OCI-LY7 (cell line): ENCODE data around the gene UVRAG. TPM values are rescaled to one million over a fixed set of nuclear protein-coding genes. Genes with fewer than 3 reads are reported as not detected.

Experiments
- BruUV-seq: library from RNA; stranded (reverse); fragments of 400-500 nt; replicated peaks from 2 replicates; lab custom pipeline; 2021; lab: Mats Ljungman, UMichigan
- CTCF ChIA-PET: fragments of 300-600 bp; sonication (Branson Sonifier 250); formaldehyde crosslinking; loops from one replicate; lab custom pipeline; 2022; ENCODE audit warnings: antibody characterized with exemption; ENCODE audit not compliant: unreplicated experiment; lab: Charles Lee
- POLR2A ChIA-PET: fragments of 300-600 bp; sonication (Branson Sonifier 250); formaldehyde crosslinking; loops from one replicate; lab custom pipeline; 2022; ENCODE audit warnings: antibody characterized with exemption; lab: Charles Lee
- DNase-seq: peaks from one replicate; pipeline ENCODE4 v3.0.0-alpha.2; 2015; ENCODE audit warnings: low spot score
- H2AFZ ChIP-seq: fragments of 200-600 bp; sonication (generic), shearing (Covaris generic); 2 replicates; pipeline ENCODE4 v1.6.1; 2014; ENCODE audit warnings: mild to moderate bottlenecking, antibody characterized with exemption, low read length, moderate library complexity
- H3K27ac ChIP-seq: fragments of 200-600 bp; sonication (generic); 2 replicates; pipeline ENCODE4 v1.5.1; 2014; ENCODE audit warnings: mixed run types, low read depth, mild to moderate bottlenecking, moderate library complexity, low read length, inconsistent platforms; ENCODE audit not compliant: poor library complexity, severe bottlenecking
- H3K36me3 ChIP-seq: fragments of 200-600 bp; sonication (generic); 2 replicates; pipeline ENCODE4 v1.6.1; 2014; ENCODE audit warnings: mild to moderate bottlenecking, antibody characterized with exemption, low read length, moderate library complexity, mixed read lengths; ENCODE audit not compliant: insufficient read depth
- H3K4me1 ChIP-seq: fragments of 200-600 bp; sonication (generic); 2 replicates; pipeline ENCODE4 v1.5.1; 2014; ENCODE audit warnings: mild to moderate bottlenecking, low read length; ENCODE audit not compliant: insufficient read depth, poor library complexity, severe bottlenecking
- H3K4me2 ChIP-seq: fragments of 200-600 bp; sonication (generic); 2 replicates; pipeline ENCODE4 v1.6.1; 2014; ENCODE audit warnings: mild to moderate bottlenecking, low read length
- H3K4me3 ChIP-seq: fragments of 200-600 bp; sonication (generic); 2 replicates; pipeline ENCODE4 v1.5.1; 2014; ENCODE audit warnings: mild to moderate bottlenecking, low read depth, low read length; ENCODE audit not compliant: poor library complexity, severe bottlenecking
- H3K79me2 ChIP-seq: fragments of 200-600 bp; sonication (generic); 2 replicates; pipeline ENCODE4 v1.6.1; 2016; ENCODE audit warnings: low read depth, mild to moderate bottlenecking, low read length, moderate library complexity, mixed read lengths; ENCODE audit not compliant: insufficient read depth
- H3K9me2 ChIP-seq: fragments of 200-600 bp; sonication (generic); 2 replicates; pipeline ENCODE4 v1.6.1; 2016; ENCODE audit warnings: mild to moderate bottlenecking, low read length, mixed read lengths; ENCODE audit not compliant: insufficient read depth
- H3K9me3 ChIP-seq: fragments of 200-600 bp; sonication (generic); 2 replicates; pipeline ENCODE4 v1.6.1; 2014; ENCODE audit warnings: mild to moderate bottlenecking, mixed run types, low read length, mixed read lengths
- H4K20me1 ChIP-seq: fragments of 200-600 bp; sonication (generic); 2 replicates; pipeline ENCODE4 v1.6.1; 2014; ENCODE audit warnings: mild to moderate bottlenecking, antibody characterized with exemption, low read length, moderate library complexity, mixed read lengths; ENCODE audit not compliant: insufficient read depth
- EZH2phosphoT487 ChIP-seq: fragments of 200-600 bp; sonication (generic); IDR thresholded peaks from 2 replicates; pipeline ENCODE4 v1.6.1; 2018; ENCODE audit warnings: low read depth, borderline replicate concordance, mild to moderate bottlenecking, mixed run types, antibody characterized with exemption, low read length, moderate library complexity, mixed read lengths
- intact Hi-C: fragments of 100-400 bp; cut with micrococcal nuclease; formaldehyde crosslinking; loops from one replicate; pipeline ENCODE4 v1.10.0; 2022; ENCODE audit not compliant: unreplicated experiment
- total RNA-seq, 2 experiments: library from RNA; depleted of rRNA in 1 of 2; stranded (reverse); fragments of >200 nt in 1 of 2; shearing (Covaris generic) in 1 of 2; gene quantifications; 2 replicates each; pipeline ENCODE4 v1.2.3, GENCODE V29; 2014 to 2022
- TF ChIP-seq, protein P1 (sequence below): fragments of 200-600 bp; sonication (generic); conservative IDR thresholded peaks from 2 replicates; pipeline ENCODE4 v1.5.1; 2014; ENCODE audit warnings: mild to moderate bottlenecking, antibody characterized with exemption, low read length, moderate library complexity, mixed read lengths

Gene UVRAG
- total RNA-seq, 2 experiments from 2014 or later: 43.7 to 73.3 TPM

DNA sequence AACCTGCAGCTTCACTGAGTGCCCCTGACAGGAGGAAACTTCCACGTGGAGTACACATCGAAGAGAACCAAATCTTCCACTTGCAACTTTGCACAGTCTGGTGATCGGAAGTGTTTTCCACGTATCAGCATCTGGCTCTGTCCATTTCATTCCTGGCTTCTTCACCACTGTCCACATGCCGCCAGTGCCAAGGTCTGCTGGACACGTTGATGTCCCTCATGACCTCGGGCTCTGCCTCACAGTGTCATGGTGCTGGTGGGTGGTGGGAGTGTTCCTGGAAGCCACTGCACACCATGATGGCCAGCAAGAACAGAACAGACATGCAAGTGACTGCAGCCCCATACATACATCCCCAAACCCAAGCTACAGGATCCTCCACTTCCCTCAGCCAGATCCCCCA lies 342.9 kb downstream of the UVRAG start:
- H3K27ac ChIP-seq: no peak overlapping the region
- H3K36me3 ChIP-seq: no peaks in the 10 kb centered on the region
- no peak for DNase-seq
- peaks cover 10% of the 10 kb centered on the region for H3K4me1 ChIP-seq
- TF ChIP-seq, protein P1, sequence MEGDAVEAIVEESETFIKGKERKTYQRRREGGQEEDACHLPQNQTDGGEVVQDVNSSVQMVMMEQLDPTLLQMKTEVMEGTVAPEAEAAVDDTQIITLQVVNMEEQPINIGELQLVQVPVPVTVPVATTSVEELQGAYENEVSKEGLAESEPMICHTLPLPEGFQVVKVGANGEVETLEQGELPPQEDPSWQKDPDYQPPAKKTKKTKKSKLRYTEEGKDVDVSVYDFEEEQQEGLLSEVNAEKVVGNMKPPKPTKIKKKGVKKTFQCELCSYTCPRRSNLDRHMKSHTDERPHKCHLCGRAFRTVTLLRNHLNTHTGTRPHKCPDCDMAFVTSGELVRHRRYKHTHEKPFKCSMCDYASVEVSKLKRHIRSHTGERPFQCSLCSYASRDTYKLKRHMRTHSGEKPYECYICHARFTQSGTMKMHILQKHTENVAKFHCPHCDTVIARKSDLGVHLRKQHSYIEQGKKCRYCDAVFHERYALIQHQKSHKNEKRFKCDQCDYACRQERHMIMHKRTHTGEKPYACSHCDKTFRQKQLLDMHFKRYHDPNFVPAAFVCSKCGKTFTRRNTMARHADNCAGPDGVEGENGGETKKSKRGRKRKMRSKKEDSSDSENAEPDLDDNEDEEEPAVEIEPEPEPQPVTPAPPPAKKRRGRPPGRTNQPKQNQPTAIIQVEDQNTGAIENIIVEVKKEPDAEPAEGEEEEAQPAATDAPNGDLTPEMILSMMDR: no peak
- TF ChIP-seq EZH2phosphoT487: no peak
- no peaks in the 10 kb centered on the region for H3K9me2 ChIP-seq
- H3K9me3 ChIP-seq: no peaks in the 10 kb centered on the region
- intact Hi-C loops: no loop called here
- no peak overlapping the region for H2AFZ ChIP-seq
- CTCF ChIA-PET: no interaction called here
- no peak overlapping the region for H3K4me2 ChIP-seq
- H4K20me1 ChIP-seq: no peaks in the 10 kb centered on the region
- no peaks in the 10 kb centered on the region for H3K79me2 ChIP-seq
- no TSS peak for BruUV-seq
- POLR2A ChIA-PET: no interaction called here
- no peak overlapping the region for H3K4me3 ChIP-seq

DNA sequence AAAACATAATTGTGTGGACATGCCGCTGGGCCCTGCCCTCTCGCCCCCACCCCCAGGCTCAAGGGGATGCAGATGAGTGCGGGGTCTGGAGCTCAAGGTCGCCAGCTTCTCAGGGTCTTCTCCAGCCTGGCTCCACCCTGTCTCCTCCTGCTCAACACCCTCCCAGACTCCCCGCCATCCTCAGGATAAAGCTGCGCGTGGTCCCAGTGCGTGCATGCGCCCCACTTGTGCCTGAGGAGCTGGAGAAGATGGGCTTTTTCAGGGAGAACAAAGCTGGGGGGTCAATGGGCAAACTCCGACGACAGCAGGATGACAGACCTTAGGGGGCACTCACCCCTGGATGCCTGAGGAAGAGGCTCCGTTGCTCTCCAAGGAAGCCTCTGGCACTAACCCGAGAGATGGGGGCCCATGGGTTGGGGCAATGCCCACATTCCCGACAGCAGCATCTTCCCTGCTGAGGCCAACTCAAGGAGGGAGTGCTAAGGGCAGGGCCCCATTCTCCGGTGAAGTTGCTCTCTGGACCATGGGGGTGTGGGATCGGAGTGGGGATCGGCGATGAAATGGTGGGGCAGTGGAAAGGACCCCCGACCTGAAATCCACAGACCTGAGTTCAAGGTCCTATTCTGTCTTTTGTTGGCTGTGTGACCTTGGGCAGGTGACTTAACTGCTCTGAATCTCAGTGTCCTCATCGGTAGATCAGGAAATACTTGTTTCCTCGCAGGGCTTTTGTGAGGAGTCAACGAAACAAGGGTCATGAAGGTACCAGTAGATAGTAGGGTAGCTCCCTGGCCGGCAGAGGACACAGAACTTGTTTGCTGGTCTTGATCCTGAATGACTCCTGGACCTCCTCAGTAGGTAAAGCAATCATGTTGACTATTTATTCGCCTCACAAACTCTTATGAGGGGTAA lies 343.6 kb downstream of the UVRAG start:
- ChIA-PET POLR2A (no interaction called here), CTCF (no interaction called here)
- H4K20me1 ChIP-seq: no peaks in the 10 kb centered on the region
- H3K4me2 ChIP-seq: no peak overlapping the region
- peaks cover 3% of the 10 kb centered on the region for H3K4me1 ChIP-seq
- TF ChIP-seq, protein P1: no peak
- TF ChIP-seq EZH2phosphoT487: no peak
- no peak overlapping the region for H2AFZ ChIP-seq
- no peaks in the 10 kb centered on the region for H3K79me2 ChIP-seq
- no peak overlapping the region for H3K27ac ChIP-seq
- H3K4me3 ChIP-seq: no peak overlapping the region
- no peak for DNase-seq
- no peaks in the 10 kb centered on the region for H3K9me3 ChIP-seq
- BruUV-seq: no TSS peak
- H3K36me3 ChIP-seq: no peaks in the 10 kb centered on the region
- intact Hi-C loops: no loop called here
- no peaks in the 10 kb centered on the region for H3K9me2 ChIP-seq

DNA sequence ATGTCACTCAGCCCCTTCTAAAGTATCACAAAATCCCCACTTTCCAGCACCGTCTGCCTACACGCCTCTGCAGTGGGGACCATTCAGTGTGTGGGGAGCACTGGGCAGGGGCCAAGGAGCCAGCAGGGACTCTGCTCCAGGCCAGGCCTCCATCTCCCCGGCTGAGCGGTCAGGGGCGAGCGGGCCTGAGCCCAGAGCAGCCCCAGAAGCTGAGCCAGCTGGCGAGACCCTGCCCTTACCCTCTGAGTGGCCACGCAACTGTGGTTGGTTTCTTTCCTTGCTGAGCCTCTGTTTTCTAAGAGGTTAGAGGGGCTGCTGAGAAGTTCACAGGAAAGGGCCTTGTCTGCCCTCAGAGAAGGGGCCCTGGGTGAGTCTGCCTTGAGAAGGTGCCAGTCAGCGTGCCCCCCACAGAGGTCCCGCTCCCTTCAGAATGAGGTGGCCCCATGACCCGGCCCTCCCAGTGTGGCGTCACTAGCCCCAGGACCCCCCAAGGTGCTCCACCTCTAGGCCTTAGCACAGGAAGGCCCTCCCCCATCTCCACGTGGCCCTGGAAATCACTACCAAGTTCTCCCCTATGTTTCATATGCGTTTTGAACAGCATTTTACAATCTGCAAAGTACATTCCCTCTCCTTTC lies 344.4 kb downstream of the UVRAG start:
- Histone ChIP-seq H3K27ac (no peak overlapping the region), H3K4me3 (no peak overlapping the region), H2AFZ (no peak overlapping the region), H3K9me2 (no peaks in the 10 kb centered on the region), H3K4me1 (no peaks in the 10 kb centered on the region), H3K36me3 (no peaks in the 10 kb centered on the region), H3K79me2 (no peaks in the 10 kb centered on the region), H4K20me1 (no peaks in the 10 kb centered on the region), H3K4me2 (no peak overlapping the region), H3K9me3 (no peaks in the 10 kb centered on the region)
- BruUV-seq: no TSS peak
- CTCF ChIA-PET: no interaction called here
- intact Hi-C loops: no loop called here
- TF ChIP-seq, protein P1: no peak
- no peak for TF ChIP-seq EZH2phosphoT487
- POLR2A ChIA-PET: no interaction called here
- DNase-seq: no peak
